WTC11 (cell line): ENCODE measurements around the gene MTREX.

Experiments used
- ATF2 ChIP-seq: sonication (generic); formaldehyde crosslinking; IDR thresholded peaks from 2 replicates; pipeline ENCODE4 v1.8.1; 2022; ENCODE audit warnings: low read depth, missing genetic modification reagents, borderline replicate concordance
- ATF3 ChIP-seq: sonication (generic); formaldehyde crosslinking; conservative IDR thresholded peaks from 2 replicates; pipeline ENCODE4 v1.8.1; 2022; ENCODE audit warnings: mild to moderate bottlenecking, missing genetic modification reagents
- CTCF ChIP-seq: fragments of 200-600 bp; IDR thresholded peaks from 2 replicates; pipeline ENCODE4 v1.8.0; 2022; ENCODE audit warnings: antibody characterized with exemption
- ETV6 ChIP-seq: sonication (generic); formaldehyde crosslinking; IDR thresholded peaks from 2 replicates; pipeline ENCODE4 v1.8.1; 2022; ENCODE audit warnings: mild to moderate bottlenecking, missing genetic modification reagents
- FOXJ3 ChIP-seq: sonication (generic); formaldehyde crosslinking; IDR thresholded peaks from 2 replicates; pipeline ENCODE4 v1.9.0; 2021; ENCODE audit warnings: missing genetic modification reagents, mild to moderate bottlenecking, borderline replicate concordance
- KAT7 ChIP-seq: sonication (generic); formaldehyde crosslinking; IDR thresholded peaks from 2 replicates; pipeline ENCODE4 v1.8.1; 2023; ENCODE audit warnings: missing genetic modification reagents, mild to moderate bottlenecking, borderline replicate concordance
- SOX15 ChIP-seq: fragments of 250-450 bp; sonication (Bioruptor Pico); IDR thresholded peaks from 2 replicates; pipeline ENCODE4 v1.9.0; 2021; ENCODE audit warnings: mild to moderate bottlenecking
- SP1 ChIP-seq: sonication (generic); formaldehyde crosslinking; conservative IDR thresholded peaks from 2 replicates; pipeline ENCODE4 v1.8.1; 2022; ENCODE audit warnings: missing genetic modification reagents
- STAT6 ChIP-seq: sonication (generic); formaldehyde crosslinking; conservative IDR thresholded peaks from 2 replicates; pipeline ENCODE4 v1.8.1; 2023; ENCODE audit warnings: mild to moderate bottlenecking, low read depth, missing genetic modification reagents, moderate library complexity
- TEAD4 ChIP-seq: sonication (generic); formaldehyde crosslinking; IDR thresholded peaks from 2 replicates; pipeline ENCODE4 v1.8.0; 2022; ENCODE audit warnings: mild to moderate bottlenecking, missing genetic modification reagents
- USF1 ChIP-seq: sonication (generic); formaldehyde crosslinking; IDR thresholded peaks from 2 replicates; pipeline ENCODE4 v1.8.0; 2022; ENCODE audit warnings: mild to moderate bottlenecking, missing genetic modification reagents
- USF2 ChIP-seq: sonication (generic); formaldehyde crosslinking; IDR thresholded peaks from 2 replicates; pipeline ENCODE4 v1.8.1; 2023; ENCODE audit warnings: mild to moderate bottlenecking, missing genetic modification reagents, moderate library complexity

GRCh38 chr5:55392669-55393068 lies 84.9 kb downstream of the MTREX start:
- TF ChIP-seq USF2 (no peak), CTCF (no peak), TEAD4 (CRISPR knock-in tag) (no peak), SP1 (CRISPR knock-in tag) (no peak), USF1 (CRISPR knock-in tag) (no peak), ATF3 (CRISPR knock-in tag) (no peak), ATF2 (CRISPR knock-in tag) (no peak), SOX15 (CRISPR knock-in tag) (no peak), ETV6 (CRISPR knock-in tag) (no peak), KAT7 (CRISPR knock-in tag) (no peak), FOXJ3 (CRISPR knock-in tag) (no peak), STAT6 (CRISPR knock-in tag) (no peak)
